ENCODE results near the gene KCNC3.

Gene KCNC3
- 0 to 3.7 (median 0.68) reads per million in 9 experiments for total RNA-seq

GRCh38 chr19:50329146-50329925, at the start of gene KCNC3:
TSS of gene KCNC3 (minus strand) at chr19:50329377. CDS start at chr19:50329082, 295 bp downstream.
- H3K4me1 Mint-ChIP-seq (ENCODE audit: low read depth in 2 of 2), result peaks cover 41 to 52% of the 10 kb centered on the region in 2 donors
- peak within 1 kb of the TSS in 1 of 2 donors; percentile 89 for H3K27ac Mint-ChIP-seq
- H3K9me3 Mint-ChIP-seq, result peaks cover 9 to 14% of the 10 kb centered on the region in 2 donors
- DNase-seq (peak; percentile 53 to 68 (median 63)), ATAC-seq (replicated peaks) (peak; percentile 45)
- peaks cover 58 to 75% of the 10 kb centered on the region in 2 donors for H3K27me3 Mint-ChIP-seq
- H3K4me3 Mint-ChIP-seq, result peak within 1 kb of the TSS; percentile 67 to 82
- peaks cover 27% of the 10 kb centered on the region for H3K36me3 Mint-ChIP-seq (ENCODE audit: insufficient read depth)

GRCh38 chr19:50378863-50379236, 49.7 kb upstream of the KCNC3 start:
- no peaks in the 10 kb centered on the region for H3K9me3 Mint-ChIP-seq
- H3K27ac Mint-ChIP-seq, result peak overlapping the region in 1 of 2 donors; percentile 94
- ATAC-seq (replicated peaks), result no peak
- H3K4me1 Mint-ChIP-seq (ENCODE audit: low read depth in 2 of 2), result peaks cover 26 to 35% of the 10 kb centered on the region in 2 donors
- DNase-seq, result no peak
- no peaks in the 10 kb centered on the region for H3K27me3 Mint-ChIP-seq
- H3K4me3 Mint-ChIP-seq, result peak overlapping the region in 1 of 2 donors; percentile 13
- peaks cover 67% of the 10 kb centered on the region for H3K36me3 Mint-ChIP-seq (ENCODE audit: insufficient read depth)

- DNase-seq, result no peak
- Mint-ChIP-seq H3K9me3 (no peaks in the 10 kb centered on the region), H3K4me1 (ENCODE audit: low read depth in 2 of 2) (peaks cover 21 to 29% of the 10 kb centered on the region in 2 donors), H3K4me3 (peak overlapping the region in 1 of 2 donors; percentile 98), H3K27ac (peak overlapping the region; percentile 64 to 99), H3K27me3 (no peaks in the 10 kb centered on the region), H3K36me3 (ENCODE audit: insufficient read depth) (peaks cover 61% of the 10 kb centered on the region)
- no peak for ATAC-seq (replicated peaks)
These were observed 49.1 kb upstream of the KCNC3 start for GRCh38 chr19:50378169-50378862.

GRCh38 chr19:50377517-50377916, 48.3 kb upstream of the KCNC3 start:
- DNase-seq (no peak), ATAC-seq (replicated peaks) (no peak)
- no peaks in the 10 kb centered on the region for H3K27me3 Mint-ChIP-seq
- H3K36me3 Mint-ChIP-seq (ENCODE audit: insufficient read depth), result peaks cover 53% of the 10 kb centered on the region
- H3K4me1 Mint-ChIP-seq (ENCODE audit: low read depth in 2 of 2), result peaks cover 17 to 27% of the 10 kb centered on the region in 2 donors
- peak overlapping the region; percentile 94 to 98 for H3K4me3 Mint-ChIP-seq
- no peaks in the 10 kb centered on the region for H3K9me3 Mint-ChIP-seq
- peak overlapping the region; percentile 99 for H3K27ac Mint-ChIP-seq

GRCh38 chr19:50377051-50377461, 47.9 kb upstream of the KCNC3 start:
- no peaks in the 10 kb centered on the region for H3K9me3 Mint-ChIP-seq
- peak; percentile 13 for ATAC-seq (replicated peaks)
- H3K27ac Mint-ChIP-seq, result peak overlapping the region; percentile 99
- peaks cover 50% of the 10 kb centered on the region for H3K36me3 Mint-ChIP-seq (ENCODE audit: insufficient read depth)
- DNase-seq, result peak in 2 of 3 experiments; percentile 49
- no peaks in the 10 kb centered on the region for H3K27me3 Mint-ChIP-seq
- H3K4me1 Mint-ChIP-seq (ENCODE audit: low read depth in 2 of 2), result peaks cover 17 to 27% of the 10 kb centered on the region in 2 donors
- peak overlapping the region; percentile 94 to 98 for H3K4me3 Mint-ChIP-seq

- ATAC-seq (replicated peaks) (peak; percentile 86), DNase-seq (peak; percentile 95 to 97 (median 96))
- H3K9me3 Mint-ChIP-seq, result no peaks in the 10 kb centered on the region
- peak within 1 kb of the TSS; percentile 94 to 98 for H3K4me3 Mint-ChIP-seq
- peaks cover 44% of the 10 kb centered on the region for H3K36me3 Mint-ChIP-seq (ENCODE audit: insufficient read depth)
- peaks cover 17 to 26% of the 10 kb centered on the region in 2 donors for H3K4me1 Mint-ChIP-seq (ENCODE audit: low read depth in 2 of 2)
- H3K27ac Mint-ChIP-seq, result peak within 1 kb of the TSS; percentile 99
- no peaks in the 10 kb centered on the region for H3K27me3 Mint-ChIP-seq
These were observed 47.2 kb upstream of the KCNC3 start, which contains the start of gene NR1H2 for GRCh38 chr19:50376166-50377050. TSS of gene NR1H2 (plus strand) at chr19:50376457. CDS start at chr19:50377606, 1,149 bp downstream.

- Mint-ChIP-seq H3K36me3 (ENCODE audit: insufficient read depth) (peaks cover 9% of the 10 kb centered on the region), H3K9me3 (no peaks in the 10 kb centered on the region), H3K27me3 (no peaks in the 10 kb centered on the region), H3K27ac (no peak overlapping the region), H3K4me3 (no peak overlapping the region), H3K4me1 (ENCODE audit: low read depth in 2 of 2) (peaks cover 8 to 20% of the 10 kb centered on the region in 2 donors)
- DNase-seq (no peak), ATAC-seq (replicated peaks) (no peak)
These were observed 42.8 kb upstream of the KCNC3 start for GRCh38 chr19:50371914-50372475.

- Mint-ChIP-seq H3K27ac (peak overlapping the region in 1 of 2 donors; percentile 77), H3K27me3 (no peaks in the 10 kb centered on the region), H3K36me3 (ENCODE audit: insufficient read depth) (peaks cover 8% of the 10 kb centered on the region), H3K4me3 (peak overlapping the region; percentile 80 to 83), H3K9me3 (no peaks in the 10 kb centered on the region), H3K4me1 (ENCODE audit: low read depth in 2 of 2) (peaks cover 18 to 24% of the 10 kb centered on the region in 2 donors)
- DNase-seq, result peak; percentile 68 to 82 (median 70)
- peak; percentile 56 for ATAC-seq (replicated peaks)
These were observed 39.7 kb upstream of the KCNC3 start for GRCh38 chr19:50368649-50369570.

- DNase-seq, result no peak
- peaks cover 12% of the 10 kb centered on the region for H3K36me3 Mint-ChIP-seq (ENCODE audit: insufficient read depth)
- no peak for ATAC-seq (replicated peaks)
- H3K27ac Mint-ChIP-seq, result peak within 1 kb of the TSS in 1 of 2 donors; percentile 88
- peak within 1 kb of the TSS; percentile 54 to 57 for H3K4me3 Mint-ChIP-seq
- H3K9me3 Mint-ChIP-seq, result no peaks in the 10 kb centered on the region
- H3K27me3 Mint-ChIP-seq, result no peaks in the 10 kb centered on the region
- H3K4me1 Mint-ChIP-seq (ENCODE audit: low read depth in 2 of 2), result peaks cover 34 to 37% of the 10 kb centered on the region in 2 donors
These were observed 36.5 kb upstream of the KCNC3 start, which contains the start of gene NAPSA for GRCh38 chr19:50365434-50366306. TSS of gene NAPSA (minus strand) at chr19:50365639. CDS start at chr19:50365621, 18 bp downstream.

GRCh38 chr19:50362656-50363424, 33.7 kb upstream of the KCNC3 start:
- Mint-ChIP-seq H3K27me3 (no peaks in the 10 kb centered on the region), H3K4me1 (ENCODE audit: low read depth in 2 of 2) (peaks cover 44 to 52% of the 10 kb centered on the region in 2 donors), H3K9me3 (no peaks in the 10 kb centered on the region), H3K4me3 (peak overlapping the region; percentile 50 to 59), H3K27ac (peak overlapping the region in 1 of 2 donors; percentile 78), H3K36me3 (ENCODE audit: insufficient read depth) (peaks cover 26% of the 10 kb centered on the region)
- no peak for DNase-seq
- ATAC-seq (replicated peaks), result no peak

Measured in effector memory CD8-positive, alpha-beta T cell (primary cell).